Measurements from ENCODE around the gene MFAP3L.
"Not testable (repeated sequence)": the region's sequence is repeated elsewhere in the genome, so short reads cannot be mapped to it uniquely, and the experiment has no call there.

The MFAP3L gene

DNA sequence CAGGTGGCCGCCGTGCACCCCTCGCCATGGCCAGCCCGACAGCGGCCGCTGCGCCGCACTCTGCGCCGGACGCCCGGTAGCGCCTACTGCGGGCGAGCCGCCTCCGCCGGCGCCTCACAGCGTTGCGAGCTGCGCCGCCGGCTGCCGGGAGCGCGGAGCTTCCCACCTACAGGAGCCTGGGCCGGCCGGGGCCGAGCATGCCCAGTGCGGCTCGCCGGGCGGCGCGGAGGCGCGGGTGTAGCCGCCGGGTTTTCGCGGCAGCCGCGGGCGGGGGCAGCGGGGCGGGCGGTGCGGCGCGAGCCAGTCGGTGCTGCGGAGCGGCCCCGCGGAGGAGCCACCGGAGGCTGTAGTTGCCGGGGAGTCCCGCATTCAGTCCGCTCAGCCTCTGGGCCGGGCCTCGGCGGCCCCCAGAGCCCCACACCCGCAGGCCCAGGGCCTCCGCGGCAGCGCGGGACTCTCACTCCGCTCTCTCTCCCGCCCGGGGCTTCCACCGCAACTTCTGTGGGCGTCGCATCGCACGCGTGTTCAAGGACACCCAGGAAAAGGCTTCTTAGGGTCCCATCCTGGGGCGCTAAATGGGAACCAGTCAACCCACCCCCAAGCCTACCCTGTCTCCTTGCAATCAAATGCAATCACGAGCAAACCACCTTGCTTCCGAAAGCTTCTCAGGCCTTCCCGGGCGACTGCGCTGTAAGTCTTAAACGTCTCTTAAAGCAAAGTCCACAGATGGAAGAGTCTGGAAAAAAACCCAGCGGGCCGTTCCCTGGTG, at the start of gene MFAP3L:
TSS of gene MFAP3L (minus strand) at position 143 of the 769 bp plus-strand sequence. CDS start 20,518 bp downstream, outside the sequence.
- peak within 1 kb of the TSS; percentile 82 for H3K27ac ChIP-seq

DNA sequence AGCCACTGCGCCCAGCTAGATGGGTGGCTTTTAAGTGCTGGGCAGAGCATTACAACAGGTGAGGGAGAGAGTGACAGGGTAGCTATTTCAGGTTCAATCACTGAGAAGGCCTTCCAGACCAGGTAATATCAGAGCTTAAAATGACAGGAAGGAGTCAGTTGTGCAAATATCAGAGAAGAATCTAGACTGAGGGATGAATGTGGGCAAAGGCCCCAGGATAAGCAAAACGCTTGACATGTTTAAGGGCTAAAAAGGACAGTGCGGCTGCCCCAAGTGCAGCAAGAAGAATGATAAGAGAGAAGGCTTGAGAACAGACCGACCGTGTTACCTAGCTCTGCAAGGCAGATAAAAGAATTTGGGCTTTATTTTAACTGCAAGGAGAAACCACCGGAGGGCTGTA, 45.0 kb upstream of the MFAP3L start:
- no peak overlapping the region for H3K4me3 ChIP-seq
- H3K9me3 ChIP-seq, result no peaks in the 10 kb centered on the region
- no peak overlapping the region for H3K4me2 ChIP-seq
- no peaks in the 10 kb centered on the region for H3K27me3 ChIP-seq
- no peak for TF ChIP-seq Cebpa-rat (IDR thresholded peaks at IDR 0.05)
- no peak overlapping the region for H3K27ac ChIP-seq
- no peaks in the 10 kb centered on the region for H4K20me1 ChIP-seq
- peaks cover 92% of the 10 kb centered on the region for H3K36me3 ChIP-seq
- H3K4me1 ChIP-seq, result no peaks in the 10 kb centered on the region
- no peak overlapping the region for H3K9ac ChIP-seq

More for the DNA sequence above, at the start of gene MFAP3L:
- Histone ChIP-seq H4K20me1 (no peaks in the 10 kb centered on the region), H3K9ac (peak within 1 kb of the TSS; percentile 88), H3K4me2 (peak within 1 kb of the TSS; percentile 92), H3K27me3 (peaks cover 7% of the 10 kb centered on the region), H3K9me3 (peaks cover 6% of the 10 kb centered on the region; the same call in 1 of the 2 replicates), H3K4me3 (peak within 1 kb of the TSS; percentile 88), H3K4me1 (peaks cover 5% of the 10 kb centered on the region), H3K36me3 (no peaks in the 10 kb centered on the region)
- TF ChIP-seq Cebpa-rat (IDR thresholded peaks at IDR 0.05), result no peak

DNA sequence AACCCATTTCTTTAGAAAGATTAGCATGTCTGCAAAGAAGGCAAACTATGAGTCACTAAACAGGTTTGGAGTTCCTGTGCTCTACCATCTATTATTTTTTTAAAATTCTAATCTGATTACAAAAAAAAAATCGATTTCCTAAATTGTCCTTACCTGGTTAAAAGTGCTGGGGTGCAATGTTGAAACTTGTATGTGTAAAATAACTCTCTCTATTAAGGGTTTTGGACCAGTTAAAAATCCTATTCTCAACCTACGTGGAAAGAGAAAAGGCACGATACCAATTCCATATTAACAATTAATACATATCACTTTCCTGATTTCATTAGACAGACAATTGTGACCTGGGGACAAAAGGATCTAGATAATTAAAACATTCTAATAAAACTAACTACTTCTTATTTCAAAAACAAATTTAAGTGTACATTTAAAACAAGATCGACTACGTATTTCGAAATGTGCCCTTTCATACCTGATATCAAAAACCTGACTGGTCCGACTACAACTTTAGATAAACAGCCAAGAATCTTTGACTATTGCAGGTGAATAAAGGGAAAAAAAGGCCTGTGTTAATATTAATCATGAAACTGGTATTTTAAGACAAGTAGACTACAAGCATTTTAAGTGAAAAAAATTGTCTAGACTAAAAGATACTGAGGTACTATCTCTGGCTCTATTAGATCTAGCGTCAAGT, 42.4 kb upstream of the MFAP3L start:
- Histone ChIP-seq H3K4me3 (no peak overlapping the region), H3K9me3 (no peaks in the 10 kb centered on the region), H3K27me3 (no peaks in the 10 kb centered on the region), H4K20me1 (no peaks in the 10 kb centered on the region), H3K9ac (no peak overlapping the region), H3K4me1 (no peaks in the 10 kb centered on the region), H3K27ac (no peak overlapping the region), H3K36me3 (peaks cover 82% of the 10 kb centered on the region), H3K4me2 (no peak overlapping the region)
- TF ChIP-seq Cebpa-rat (IDR thresholded peaks at IDR 0.05), result no peak

DNA sequence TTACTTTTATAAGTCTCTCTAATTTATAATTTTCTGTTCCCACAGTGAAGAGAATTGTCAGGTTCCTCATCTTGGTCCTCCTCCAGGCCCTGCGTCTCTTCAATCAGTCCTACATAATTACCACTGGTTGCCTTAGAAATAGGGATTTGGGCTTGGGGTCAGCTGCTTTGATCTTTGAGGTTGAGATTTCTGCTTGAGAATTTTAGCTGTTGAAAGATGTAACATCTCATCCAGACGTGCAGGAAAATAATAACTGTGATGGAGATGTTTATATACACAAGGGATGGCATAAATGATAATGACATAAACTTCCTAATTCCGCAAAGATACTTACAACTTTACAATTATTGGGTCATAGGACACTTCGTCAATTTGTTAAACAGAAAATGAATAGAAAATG, 33.2 kb upstream of the MFAP3L start:
- Histone ChIP-seq H3K36me3 (peaks cover 59% of the 10 kb centered on the region), H3K9ac (no peak overlapping the region), H4K20me1 (no peaks in the 10 kb centered on the region), H3K4me2 (no peak overlapping the region), H3K9me3 (no peaks in the 10 kb centered on the region), H3K27ac (no peak overlapping the region), H3K4me3 (no peak overlapping the region), H3K4me1 (no peaks in the 10 kb centered on the region), H3K27me3 (no peaks in the 10 kb centered on the region)
- no peak for TF ChIP-seq Cebpa-rat (IDR thresholded peaks at IDR 0.05)

DNA sequence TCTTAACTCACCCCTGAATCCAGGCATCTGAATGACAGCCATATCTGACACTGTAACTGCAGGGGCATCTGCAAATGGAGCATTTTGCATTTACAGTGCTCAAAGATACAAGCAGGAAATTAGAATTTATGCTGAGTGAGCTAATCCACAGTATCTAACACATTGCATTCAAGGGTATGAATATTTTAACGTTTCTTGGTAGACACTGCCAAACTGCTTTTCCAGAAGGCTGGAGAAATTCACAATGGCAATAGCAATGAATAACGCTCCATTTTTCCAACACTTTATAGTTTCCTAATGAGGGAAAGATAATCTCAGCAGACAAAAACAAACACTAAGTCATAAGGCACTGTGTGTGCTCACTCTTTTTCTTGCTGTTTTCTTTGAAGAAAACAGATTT, 32.6 kb upstream of the MFAP3L start:
- Histone ChIP-seq H3K4me2 (no peak overlapping the region), H3K9me3 (no peaks in the 10 kb centered on the region), H3K36me3 (peaks cover 54% of the 10 kb centered on the region), H3K4me3 (no peak overlapping the region), H3K9ac (no peak overlapping the region), H3K27me3 (no peaks in the 10 kb centered on the region), H4K20me1 (no peaks in the 10 kb centered on the region), H3K4me1 (no peaks in the 10 kb centered on the region), H3K27ac (no peak overlapping the region)
- no peak for TF ChIP-seq Cebpa-rat (IDR thresholded peaks at IDR 0.05)

DNA sequence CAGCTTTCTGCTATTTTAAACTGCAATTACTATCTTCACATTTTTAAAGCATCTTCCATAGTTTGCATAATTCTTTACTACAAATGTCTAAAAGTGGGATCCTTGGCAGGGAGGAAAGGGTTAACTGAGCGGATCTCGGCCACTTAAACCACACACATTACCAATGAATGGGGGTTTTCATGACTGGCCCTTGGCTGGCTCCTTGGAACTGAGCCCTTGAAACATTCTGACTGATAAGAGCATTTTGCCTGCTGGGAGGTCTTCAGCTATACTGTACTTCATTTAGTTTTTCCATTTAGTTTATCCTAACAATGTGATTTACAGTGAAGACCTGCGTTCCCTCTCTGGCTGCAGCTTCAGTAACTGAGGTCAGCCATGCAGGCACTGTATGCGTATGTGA, 31.7 kb upstream of the MFAP3L start:
- no peak for TF ChIP-seq Cebpa-rat (IDR thresholded peaks at IDR 0.05)
- no peak overlapping the region for H3K9ac ChIP-seq
- no peaks in the 10 kb centered on the region for H3K27me3 ChIP-seq
- H3K27ac ChIP-seq, result no peak overlapping the region
- H3K4me2 ChIP-seq, result no peak overlapping the region
- no peaks in the 10 kb centered on the region for H4K20me1 ChIP-seq
- H3K4me3 ChIP-seq, result no peak overlapping the region
- peaks cover 46% of the 10 kb centered on the region for H3K36me3 ChIP-seq
- no peaks in the 10 kb centered on the region for H3K9me3 ChIP-seq
- H3K4me1 ChIP-seq, result no peaks in the 10 kb centered on the region

DNA sequence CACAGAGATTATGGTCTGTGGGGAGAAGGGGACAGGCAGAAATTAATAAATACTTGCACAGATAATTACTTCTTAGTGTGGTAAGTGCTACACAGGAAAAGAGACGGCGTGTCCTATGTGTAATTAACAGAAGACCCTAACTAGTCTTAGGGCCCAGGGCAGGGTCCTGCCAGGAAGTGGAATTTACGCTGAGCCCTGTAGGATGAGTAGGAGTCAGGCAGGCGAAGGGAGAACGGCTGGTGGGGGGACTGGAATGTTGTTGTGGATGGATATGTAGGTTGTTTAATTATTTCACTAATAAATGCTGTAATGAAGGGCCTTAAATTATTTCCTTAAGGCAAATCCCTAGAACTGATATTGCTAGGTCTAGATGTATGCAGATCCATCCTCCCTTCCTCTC, 26.7 kb upstream of the MFAP3L start:
- no peak for TF ChIP-seq Cebpa-rat (IDR thresholded peaks at IDR 0.05)
- H3K4me1 ChIP-seq, result no peaks in the 10 kb centered on the region
- no peak overlapping the region for H3K9ac ChIP-seq
- no peaks in the 10 kb centered on the region for H3K27me3 ChIP-seq
- no peak overlapping the region for H3K27ac ChIP-seq
- H3K9me3 ChIP-seq, result no peaks in the 10 kb centered on the region
- no peaks in the 10 kb centered on the region for H4K20me1 ChIP-seq
- peaks cover 6% of the 10 kb centered on the region for H3K36me3 ChIP-seq
- H3K4me2 ChIP-seq, result no peak overlapping the region
- no peak overlapping the region for H3K4me3 ChIP-seq

DNA sequence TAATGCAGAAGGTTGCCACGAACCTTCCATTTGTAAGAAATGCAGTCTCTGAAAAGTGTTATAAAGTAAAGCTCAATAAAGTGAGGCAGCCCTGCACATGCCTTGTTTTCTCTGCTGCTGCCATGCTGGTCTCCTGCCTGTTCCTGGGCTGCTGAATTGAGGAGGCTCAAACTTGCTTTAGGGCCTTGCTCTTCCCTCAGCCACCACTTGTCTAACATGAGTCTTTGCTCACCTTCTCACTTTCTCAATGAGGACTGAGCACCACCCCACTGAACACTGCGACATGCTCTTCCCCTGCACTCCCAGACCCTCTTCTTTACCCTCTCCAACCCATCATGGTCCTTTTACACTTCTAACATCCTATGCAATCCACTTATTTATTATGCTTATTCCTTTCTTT, 25.2 kb upstream of the MFAP3L start:
- Histone ChIP-seq H3K9ac (no peak overlapping the region), H3K4me3 (no peak overlapping the region), H3K27me3 (no peaks in the 10 kb centered on the region), H3K9me3 (no peaks in the 10 kb centered on the region), H3K27ac (no peak overlapping the region), H3K36me3 (no peaks in the 10 kb centered on the region), H3K4me2 (no peak overlapping the region), H3K4me1 (no peaks in the 10 kb centered on the region), H4K20me1 (no peaks in the 10 kb centered on the region)
- no peak for TF ChIP-seq Cebpa-rat (IDR thresholded peaks at IDR 0.05)

DNA sequence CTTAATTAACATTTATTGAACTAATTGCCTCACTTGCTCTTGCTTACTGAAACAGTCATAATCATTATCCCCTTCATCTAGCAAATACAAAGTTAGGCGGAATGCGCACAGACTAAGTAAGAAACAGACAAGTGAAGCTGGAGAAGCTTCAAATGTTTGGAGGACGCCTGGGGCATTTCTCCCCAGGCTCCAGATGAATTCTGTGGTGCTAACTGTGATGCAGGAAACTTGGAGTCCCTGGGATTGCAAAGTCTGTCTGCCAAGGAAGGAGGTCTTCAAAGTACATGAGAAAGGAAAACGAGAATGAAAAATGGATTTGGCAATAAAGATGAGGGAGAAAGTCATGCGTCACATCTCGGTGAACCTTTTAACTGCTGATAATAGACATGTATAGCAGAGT, 23.6 kb upstream of the MFAP3L start:
- no peaks in the 10 kb centered on the region for H3K4me1 ChIP-seq
- no peak overlapping the region for H3K9ac ChIP-seq
- no peak overlapping the region for H3K4me3 ChIP-seq
- H3K4me2 ChIP-seq, result no peak overlapping the region
- no peaks in the 10 kb centered on the region for H4K20me1 ChIP-seq
- TF ChIP-seq Cebpa-rat (IDR thresholded peaks at IDR 0.05), result no peak
- no peak overlapping the region for H3K27ac ChIP-seq
- no peaks in the 10 kb centered on the region for H3K27me3 ChIP-seq
- H3K9me3 ChIP-seq, result no peaks in the 10 kb centered on the region
- H3K36me3 ChIP-seq, result no peaks in the 10 kb centered on the region

DNA sequence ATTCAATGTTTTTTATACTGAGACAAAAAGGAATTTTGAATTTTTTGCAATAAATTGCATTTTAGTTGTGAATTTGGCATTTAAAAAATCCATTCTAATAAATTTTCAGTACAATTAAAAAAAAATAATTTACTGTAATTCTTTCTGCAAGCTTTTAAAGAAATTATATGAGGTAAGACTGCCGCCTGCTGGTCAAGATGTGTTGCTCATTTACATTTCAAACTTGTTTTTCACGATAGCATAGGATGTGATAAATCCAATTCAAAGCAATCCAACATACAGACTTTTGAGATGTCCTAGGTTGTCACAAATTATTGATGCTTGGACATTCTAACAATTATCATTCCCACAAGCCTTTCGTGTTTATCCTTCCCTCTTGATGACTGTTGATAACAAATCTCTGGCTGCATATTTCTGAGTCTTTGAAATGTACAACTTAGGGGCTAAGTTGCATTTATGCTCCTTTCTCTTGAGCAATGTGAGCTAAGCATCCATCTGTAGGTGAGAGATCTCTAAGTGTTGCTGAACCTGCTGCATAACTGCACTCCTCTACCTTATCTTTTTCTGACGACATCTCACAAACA, 21.7 kb upstream of the MFAP3L start:
- H3K9me3 ChIP-seq, result no peaks in the 10 kb centered on the region
- H3K4me1 ChIP-seq, result no peaks in the 10 kb centered on the region
- H4K20me1 ChIP-seq, result no peaks in the 10 kb centered on the region
- no peak overlapping the region for H3K4me3 ChIP-seq
- no peak overlapping the region for H3K4me2 ChIP-seq
- no peaks in the 10 kb centered on the region for H3K36me3 ChIP-seq
- no peak for TF ChIP-seq Cebpa-rat (IDR thresholded peaks at IDR 0.05)
- H3K9ac ChIP-seq, result no peak overlapping the region
- no peaks in the 10 kb centered on the region for H3K27me3 ChIP-seq
- no peak overlapping the region for H3K27ac ChIP-seq

DNA sequence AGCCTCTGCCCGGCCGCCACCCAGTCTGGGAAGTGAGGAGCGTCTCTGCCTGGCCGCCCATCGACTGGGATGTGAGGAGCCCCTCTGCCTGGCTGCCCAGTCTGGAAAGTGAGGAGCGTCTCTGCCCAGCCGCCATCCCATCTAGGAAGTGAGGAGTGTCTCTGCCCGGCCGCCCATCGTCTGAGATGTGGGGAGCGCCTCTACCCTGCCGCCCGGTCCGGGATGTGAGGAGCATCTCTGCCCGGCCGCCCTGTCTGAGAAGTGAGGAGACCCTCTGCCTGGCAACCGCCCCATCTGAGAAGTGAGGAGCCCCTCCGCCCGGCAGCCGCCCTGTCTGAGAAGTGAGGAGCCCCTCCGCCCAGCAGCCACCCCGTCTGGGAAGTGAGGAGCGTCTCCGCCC, 20.0 kb upstream of the MFAP3L start:
- H4K20me1 ChIP-seq, H3K9ac ChIP-seq, H3K4me1 ChIP-seq, H3K27me3 ChIP-seq, H3K36me3 ChIP-seq, H3K4me3 ChIP-seq, H3K4me2 ChIP-seq, H3K27ac ChIP-seq, H3K9me3 ChIP-seq: not testable (repeated sequence)

All from BLaER1 (cell line).